ENCODE measurements around the gene KRT81.
"Not testable (repeated sequence)": the region's sequence is repeated elsewhere in the genome, so short reads cannot be mapped to it uniquely, and the experiment has no call there.

Gene KRT81

GRCh38 chr12:52263761-52264434 lies 27.4 kb downstream of the KRT81 start:
- H3K4me3 ChIP-seq (ENCODE audit: low read depth, low read length) = no peak overlapping the region
- DNase-seq (ENCODE audit: low read depth, low spot score) = no peak
- in situ Hi-C loops (cut with HindIII; ENCODE audit: low sequenced_read_pairs) = no loop called here
- TF ChIP-seq CTCF (IDR thresholded peaks at IDR 0.05; ENCODE audit: low read depth, low read length) = no peak

DNA sequence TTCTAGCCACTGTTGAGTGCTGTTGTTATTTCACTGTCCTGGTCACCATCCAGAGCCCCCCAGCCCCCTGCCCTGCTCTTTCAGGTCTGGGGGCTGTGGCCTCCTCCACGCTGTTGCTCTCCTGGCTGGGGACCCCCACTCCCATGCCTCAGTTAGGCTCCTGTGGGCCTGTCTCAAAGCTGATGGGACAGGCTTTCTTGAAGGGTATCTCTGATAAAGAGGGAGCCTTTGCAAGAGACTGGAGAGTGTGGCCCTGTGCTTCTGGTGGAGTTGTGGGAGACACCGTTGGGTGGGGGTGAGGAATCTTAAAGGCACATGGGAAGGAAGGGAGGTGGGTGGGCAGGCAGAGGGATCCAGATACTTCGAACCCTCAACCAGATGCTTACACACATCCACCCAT lies 29.0 kb downstream of the KRT81 start:
- in situ Hi-C loops (cut with HindIII; ENCODE audit: low sequenced_read_pairs) = no loop called here
- no peak for TF ChIP-seq CTCF (IDR thresholded peaks at IDR 0.05; ENCODE audit: low read depth, low read length)

GRCh38 chr12:52261208-52261484 lies 30.2 kb downstream of the KRT81 start:
- in situ Hi-C loops (cut with HindIII; ENCODE audit: low sequenced_read_pairs) = no loop called here
- H3K4me3 ChIP-seq (ENCODE audit: low read depth, low read length) = no peak overlapping the region
- no peak for TF ChIP-seq CTCF (IDR thresholded peaks at IDR 0.05; ENCODE audit: low read depth, low read length)
- DNase-seq (ENCODE audit: low read depth, low spot score) = no peak

More for the DNA sequence above, 29.0 kb downstream of the KRT81 start:
- DNase-seq (ENCODE audit: low read depth, low spot score) = no peak
- H3K4me3 ChIP-seq (ENCODE audit: low read depth, low read length) = no peak overlapping the region

GRCh38 chr12:52260361-52261207 lies 30.8 kb downstream of the KRT81 start:
- TF ChIP-seq CTCF (IDR thresholded peaks at IDR 0.05; ENCODE audit: low read depth, low read length) = no peak
- in situ Hi-C loops (cut with HindIII; ENCODE audit: low sequenced_read_pairs) = no loop called here
- DNase-seq (ENCODE audit: low read depth, low spot score) = peak; percentile 70
- H3K4me3 ChIP-seq (ENCODE audit: low read depth, low read length) = no peak overlapping the region

DNA sequence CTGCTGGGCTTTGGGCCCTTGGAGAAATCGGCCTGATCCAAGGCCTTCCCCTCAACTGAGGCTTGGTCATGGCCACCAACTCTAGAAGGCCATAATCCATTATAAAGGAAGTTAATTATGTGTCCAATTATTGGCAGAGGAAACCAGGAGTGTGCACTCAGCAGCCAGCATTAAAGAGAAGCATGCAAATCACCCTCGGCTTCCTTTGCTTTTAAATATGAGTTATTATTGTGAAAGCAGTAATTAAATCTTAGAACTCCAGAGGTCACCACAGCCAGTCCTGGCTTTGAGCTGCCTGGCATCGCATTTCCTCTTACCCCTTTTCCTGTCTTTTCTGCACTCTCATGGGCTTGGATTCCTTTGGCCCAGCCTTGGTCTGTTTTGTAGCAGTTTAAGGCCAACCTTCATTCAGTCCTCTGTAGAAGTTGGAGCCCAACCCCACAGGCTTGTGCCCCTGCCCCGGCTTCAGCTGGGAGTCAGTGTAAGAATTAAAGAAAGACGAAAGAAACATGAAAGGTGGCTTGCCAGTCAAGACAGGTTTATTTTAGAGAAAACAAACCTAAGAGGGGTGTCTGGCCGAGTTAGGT lies 31.6 kb downstream of the KRT81 start:
- H3K4me3 ChIP-seq (ENCODE audit: low read depth, low read length) = no peak overlapping the region
- in situ Hi-C loops (cut with HindIII; ENCODE audit: low sequenced_read_pairs) = no loop called here
- no peak for TF ChIP-seq CTCF (IDR thresholded peaks at IDR 0.05; ENCODE audit: low read depth, low read length)
- no peak for DNase-seq (ENCODE audit: low read depth, low spot score)

DNA sequence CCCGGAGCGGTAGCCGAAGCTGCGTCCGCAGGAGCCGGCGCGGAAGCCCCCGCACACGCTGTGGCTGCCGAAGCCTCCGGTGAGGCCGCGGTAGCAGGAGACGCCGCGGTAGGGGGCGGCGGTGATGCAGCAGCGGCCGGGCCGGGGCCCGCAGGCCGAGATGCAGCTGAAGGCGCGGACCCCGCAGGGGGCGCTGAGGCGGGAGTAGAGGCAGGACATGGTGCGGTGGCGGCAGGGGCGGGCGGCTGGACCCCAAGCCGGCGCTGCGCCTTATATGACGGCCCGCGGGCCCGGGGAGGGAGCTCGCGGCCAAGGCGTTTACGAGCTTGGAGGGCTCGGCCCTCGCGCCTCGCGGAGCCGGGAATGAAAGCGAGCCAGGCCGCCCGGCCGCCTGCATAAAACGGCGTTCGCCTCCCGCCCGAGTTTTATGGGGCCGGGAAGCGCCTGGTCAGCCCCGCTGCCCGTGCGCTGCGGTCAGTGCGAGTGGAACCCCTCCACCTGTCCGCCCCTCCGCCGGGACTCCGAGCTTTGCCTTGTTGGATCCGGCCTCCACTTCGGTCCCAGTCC lies 32.9 kb downstream of the KRT81 start:
- peak; percentile 17 for DNase-seq (ENCODE audit: low read depth, low spot score)
- in situ Hi-C loops (cut with HindIII; ENCODE audit: low sequenced_read_pairs) = no loop called here
- H3K4me3 ChIP-seq (ENCODE audit: low read depth, low read length) = no peak overlapping the region
- TF ChIP-seq CTCF (IDR thresholded peaks at IDR 0.05; ENCODE audit: low read depth, low read length) = no peak

- in situ Hi-C loops (cut with HindIII; ENCODE audit: low sequenced_read_pairs); DNase-seq (ENCODE audit: low read depth, low spot score); H3K4me3 ChIP-seq (ENCODE audit: low read depth, low read length): not testable (repeated sequence)
These were observed 33.4 kb downstream of the KRT81 start for GRCh38 chr12:52257922-52258321.
